Thyroid gland (tissue), 4 donors: ENCODE data around the gene GNPNAT1. TPM values are rescaled to one million over a fixed set of nuclear protein-coding genes. Genes with fewer than 3 reads are reported as not detected.

Experiments used
- DNase-seq, 2 donors: peaks; one replicate each; pipeline ENCODE4 v3.0.0-alpha.2; 2019
- H3K27ac ChIP-seq, 3 donors: fragments of 200-600 bp; sonication (generic); 1 replicate in 2 of 3; 2 replicates in 1 of 3; pipeline ENCODE4 v1.5.1; 2016 to 2019; ENCODE audit warnings: mild to moderate bottlenecking in 1 of 3, moderate library complexity in 1 of 3
- H3K27me3 ChIP-seq: fragments of 200-600 bp; sonication (generic); one replicate; pipeline ENCODE4 v1.5.1; 2019
- H3K36me3 ChIP-seq, 2 donors: fragments of 200-600 bp; sonication (generic); one replicate each; pipeline ENCODE4 v1.5.1; 2016 to 2019
- H3K4me1 ChIP-seq, 2 donors: fragments of 200-600 bp; sonication (generic); one replicate each; pipeline ENCODE4 v1.5.1; 2017 to 2019
- H3K4me3 ChIP-seq, 3 donors: fragments of 200-600 bp; sonication (generic); replicated peaks in 1 of 3; 1 replicate in 2 of 3; 2 replicates in 1 of 3; pipeline ENCODE4 v1.5.1; 2016; ENCODE audit warnings: mild to moderate bottlenecking in 1 of 3
- H3K9me3 ChIP-seq: fragments of 200-600 bp; sonication (generic); one replicate; pipeline ENCODE4 v1.5.1; 2017
- CTCF ChIP-seq, 6 experiments: fragments of 200-600 bp in 3 of 6; fragments of 450-650 bp in 3 of 6; sonication (generic) in 3 of 6; IDR thresholded peaks; one replicate each; pipeline ENCODE4 v1.5.1; 2016 to 2019; ENCODE audit warnings: antibody characterized with exemption in 6 of 6, mild to moderate bottlenecking in 2 of 6, inconsistent platforms in 1 of 6, moderate library complexity in 1 of 6
- POLR2A ChIP-seq, 2 donors: fragments of 450-650 bp; IDR thresholded peaks; one replicate each; pipeline ENCODE4 v1.6.1; 2017; ENCODE audit warnings: antibody characterized with exemption in 2 of 2, mild to moderate bottlenecking in 2 of 2, moderate library complexity in 1 of 2
- WGBS, 2 donors: methylation state at CpG; one replicate each; pipeline ENCODE4 v1.1.5; 2017; 5-methylcytosine and 5-hydroxymethylcytosine counted together
- intact Hi-C: fragments of 100-400 bp; cut with DNase I; formaldehyde crosslinking; loops from one replicate; pipeline ENCODE4 v1.15.1; 2023
- total RNA-seq, 4 donors: library from RNA; depleted of rRNA; stranded (reverse); fragments of >200 nt; gene quantifications; one replicate each; pipeline ENCODE4 v1.2.3, GENCODE V29; 2016

Gene GNPNAT1
- 10 to 100 TPM; 10.3 to 11.7 (median 10.6) TPM for total RNA-seq

- Histone ChIP-seq H3K4me3 (peak within 1 kb of the TSS; percentile 50 to 56 (median 53)), H3K27me3 (no peaks in the 10 kb centered on the region), H3K36me3 (no peaks in the 10 kb centered on the region), H3K4me1 (peaks cover 0 to 8% of the 10 kb centered on the region in 2 donors), H3K9me3 (no peaks in the 10 kb centered on the region), H3K27ac (peak within 1 kb of the TSS; percentile 73 to 85 (median 78))
- peak in 1 of 2 donors; percentile 74 for TF ChIP-seq POLR2A (IDR thresholded peaks at IDR 0.05)
- no peak for TF ChIP-seq CTCF (IDR thresholded peaks at IDR 0.05)
- intact Hi-C loops, result no loop called here
- WGBS, 2 donors, result 9% methylated on average over 17 to 38 of the region's 74 CpGs
- DNase-seq, result peak; percentile 80 to 81
Measured at GRCh38 chr14:52791223-52792096, at the start of gene GNPNAT1. TSS of gene GNPNAT1 (minus strand) at chr14:52791607. CDS start at chr14:52784650, 6,957 bp downstream.

- no peaks in the 10 kb centered on the region for H3K9me3 ChIP-seq
- H3K4me1 ChIP-seq, result peaks cover 0 to 18% of the 10 kb centered on the region in 2 donors
- 64% methylated on average over 3 of the region's 3 CpGs for WGBS, 2 donors
- H3K36me3 ChIP-seq, result no peaks in the 10 kb centered on the region
- H3K27me3 ChIP-seq, result no peaks in the 10 kb centered on the region
- TF ChIP-seq CTCF (IDR thresholded peaks at IDR 0.05), result no peak
- no peak for TF ChIP-seq POLR2A (IDR thresholded peaks at IDR 0.05)
- peak; percentile 11 to 14 for DNase-seq
- no peak overlapping the region for H3K4me3 ChIP-seq
- intact Hi-C loops, result no loop called here
- no peak overlapping the region for H3K27ac ChIP-seq
Measured at GRCh38 chr14:52840877-52841276, 49.5 kb upstream of the GNPNAT1 start.

- Histone ChIP-seq H3K27ac (no peak overlapping the region), H3K27me3 (no peaks in the 10 kb centered on the region), H3K36me3 (no peaks in the 10 kb centered on the region), H3K9me3 (no peaks in the 10 kb centered on the region), H3K4me3 (no peak overlapping the region), H3K4me1 (peaks cover 0 to 8% of the 10 kb centered on the region in 2 donors)
- no peak for DNase-seq
- TF ChIP-seq CTCF (IDR thresholded peaks at IDR 0.05), result no peak
- TF ChIP-seq POLR2A (IDR thresholded peaks at IDR 0.05), result no peak
- intact Hi-C loops, result no loop called here
- 94% methylated on average over 7 of the region's 7 CpGs for WGBS, 2 donors
Measured at GRCh38 chr14:52837451-52837850, 46.0 kb upstream of the GNPNAT1 start.

- H3K9me3 ChIP-seq, result no peaks in the 10 kb centered on the region
- no peak overlapping the region for H3K4me3 ChIP-seq
- H3K36me3 ChIP-seq, result no peaks in the 10 kb centered on the region
- WGBS, 2 donors, result 95 to 96% methylated on average over 9 of the region's 9 CpGs
- TF ChIP-seq CTCF (IDR thresholded peaks at IDR 0.05) (no peak), POLR2A (IDR thresholded peaks at IDR 0.05) (no peak)
- peaks cover 0 to 3% of the 10 kb centered on the region in 2 donors for H3K4me1 ChIP-seq
- H3K27me3 ChIP-seq, result no peaks in the 10 kb centered on the region
- no peak for DNase-seq
- H3K27ac ChIP-seq, result no peak overlapping the region
- intact Hi-C loops, result no loop called here
Measured at GRCh38 chr14:52836063-52836462, 44.7 kb upstream of the GNPNAT1 start.
